NCI-H1092 treated with DMSO at 0.1 percent for 48 hours (cell line): ENCODE results near the gene PGA4.
"Not testable (repeated sequence)": the region's sequence is repeated elsewhere in the genome, so short reads cannot be mapped to it uniquely, and the experiment has no call there.

Experiments used
- DNase-seq: peaks from one replicate; lab custom pipeline; 2025; lab: John Stamatoyannopoulos, UW

The PGA4 gene

DNA sequence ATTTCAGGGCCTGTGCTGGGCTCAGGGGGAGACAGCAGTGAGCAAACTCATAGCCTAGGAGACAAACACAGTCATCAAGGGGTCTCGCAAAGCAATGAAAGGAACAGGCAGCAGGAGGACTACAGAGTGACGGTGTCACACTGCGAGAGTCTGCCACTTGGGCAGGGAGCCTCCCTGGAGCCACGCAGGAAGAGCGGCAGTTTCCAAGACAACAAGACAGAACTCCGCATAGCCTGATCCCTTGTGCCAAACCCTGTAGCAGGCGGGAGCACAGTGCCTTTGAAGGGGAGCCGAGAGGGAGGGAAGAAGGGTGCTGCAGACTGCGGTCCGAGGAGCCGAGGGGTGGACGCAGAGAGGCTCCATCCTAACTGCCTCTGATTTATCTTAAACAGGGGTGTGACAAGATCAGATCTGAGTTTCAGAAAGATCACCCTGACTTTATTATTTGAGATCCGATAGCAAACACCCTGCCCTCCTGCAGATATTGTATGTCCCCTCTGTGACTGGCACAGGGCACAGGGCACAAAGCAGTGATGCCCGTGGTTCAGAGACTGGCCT is 17.6 kb upstream of the PGA4 start:
- not testable (repeated sequence) for DNase-seq

DNA sequence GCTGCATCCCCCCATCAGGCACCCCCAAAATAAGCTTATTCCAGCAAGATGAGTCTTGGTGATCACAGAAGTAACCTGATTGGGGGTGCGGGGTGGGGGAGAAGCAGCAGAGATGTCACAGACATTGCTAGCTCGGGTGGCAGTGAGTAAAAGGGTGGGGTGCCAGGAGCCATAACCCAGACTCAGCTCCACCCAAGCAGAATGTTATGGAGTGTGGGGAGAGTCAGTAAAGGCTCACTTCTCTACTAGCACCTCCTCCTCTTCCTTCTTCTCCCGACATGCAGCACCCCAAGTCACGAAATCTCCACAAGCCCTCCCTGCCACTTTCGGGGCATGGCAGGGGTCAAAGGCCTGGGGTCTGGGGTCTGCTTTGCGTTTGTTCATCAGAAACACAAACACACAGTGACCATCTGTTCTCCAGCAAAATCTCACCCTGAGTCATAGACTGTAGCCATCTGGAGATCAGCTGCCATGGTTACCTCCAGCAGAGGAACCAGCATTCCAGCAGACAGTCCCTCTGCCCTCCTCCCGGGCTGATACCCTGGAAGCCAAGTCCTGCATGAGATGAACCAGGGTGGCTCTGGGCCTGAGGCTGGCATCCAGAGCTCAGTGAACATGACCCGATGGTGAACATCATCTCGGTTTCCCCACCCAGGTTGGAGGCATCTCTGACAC is 14.4 kb upstream of the PGA4 start:
- DNase-seq, result not testable (repeated sequence)

DNA sequence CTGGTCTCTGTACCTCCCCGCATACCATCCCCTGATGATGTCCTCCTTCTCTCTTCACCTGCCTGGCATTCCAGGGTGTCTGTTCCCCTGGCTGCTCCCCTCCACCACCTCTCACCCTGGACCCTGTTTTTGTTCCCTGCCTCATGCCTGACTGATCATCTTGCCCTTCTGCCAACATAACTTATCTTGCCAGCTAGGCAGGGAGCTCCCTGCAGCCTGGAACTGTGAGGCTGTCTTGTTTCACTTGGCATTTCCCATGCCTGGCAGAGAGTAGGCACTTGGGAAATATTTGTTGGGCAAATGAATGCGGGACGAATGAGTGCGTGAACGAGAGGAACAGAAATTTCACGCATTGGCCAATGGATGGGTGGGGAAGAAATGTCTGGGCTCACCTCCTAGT is 11.5 kb upstream of the PGA4 start:
- DNase-seq, result not testable (repeated sequence)

DNA sequence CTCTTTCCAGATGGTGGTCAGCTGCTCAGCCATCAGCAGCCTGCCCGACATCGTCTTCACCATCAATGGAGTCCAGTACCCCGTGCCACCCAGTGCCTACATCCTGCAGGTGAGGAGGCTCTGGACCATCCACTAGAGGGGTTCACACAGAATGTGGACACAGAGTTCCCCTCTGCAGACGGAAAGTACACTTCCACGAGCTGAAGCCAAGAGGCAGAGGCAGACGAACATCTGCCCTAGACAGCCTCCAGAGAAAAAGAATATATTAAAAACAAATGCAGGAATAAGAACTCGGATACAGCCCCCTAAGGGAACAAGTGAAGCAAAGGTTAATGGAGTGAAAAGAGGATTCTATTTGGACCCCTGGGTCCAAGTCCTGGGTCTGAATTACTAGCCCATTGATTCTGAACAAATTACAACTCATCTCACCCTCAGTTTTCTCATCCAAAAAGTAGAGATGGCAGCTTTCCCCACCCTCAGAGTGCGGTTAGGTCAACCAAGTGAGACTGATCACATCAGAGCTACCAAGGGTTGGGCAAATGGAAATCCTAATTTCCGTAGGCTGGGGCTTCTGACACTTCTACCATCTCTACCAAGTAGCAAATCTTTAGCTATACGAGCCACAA is 10.7 kb upstream of the PGA4 start:
- DNase-seq, result not testable (repeated sequence)

DNA sequence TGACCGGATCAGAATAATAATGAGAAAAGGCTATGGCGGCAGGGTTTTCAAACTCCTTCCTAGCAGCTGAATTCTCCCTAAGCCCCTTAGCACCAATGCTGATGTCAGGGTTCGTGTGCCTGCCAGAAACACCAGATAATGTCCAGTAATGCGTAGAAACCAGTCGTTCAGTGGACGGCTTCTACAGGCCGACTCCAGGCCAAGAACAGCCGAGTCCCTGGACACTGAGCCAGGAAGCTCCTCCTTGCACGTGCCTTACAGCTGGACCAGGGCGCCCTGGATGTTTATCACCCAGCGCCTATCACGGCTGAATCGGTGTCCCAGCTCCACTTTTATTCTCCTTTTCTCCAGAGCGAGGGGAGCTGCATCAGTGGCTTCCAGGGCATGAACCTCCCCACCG is 9.9 kb upstream of the PGA4 start:
- not testable (repeated sequence) for DNase-seq

DNA sequence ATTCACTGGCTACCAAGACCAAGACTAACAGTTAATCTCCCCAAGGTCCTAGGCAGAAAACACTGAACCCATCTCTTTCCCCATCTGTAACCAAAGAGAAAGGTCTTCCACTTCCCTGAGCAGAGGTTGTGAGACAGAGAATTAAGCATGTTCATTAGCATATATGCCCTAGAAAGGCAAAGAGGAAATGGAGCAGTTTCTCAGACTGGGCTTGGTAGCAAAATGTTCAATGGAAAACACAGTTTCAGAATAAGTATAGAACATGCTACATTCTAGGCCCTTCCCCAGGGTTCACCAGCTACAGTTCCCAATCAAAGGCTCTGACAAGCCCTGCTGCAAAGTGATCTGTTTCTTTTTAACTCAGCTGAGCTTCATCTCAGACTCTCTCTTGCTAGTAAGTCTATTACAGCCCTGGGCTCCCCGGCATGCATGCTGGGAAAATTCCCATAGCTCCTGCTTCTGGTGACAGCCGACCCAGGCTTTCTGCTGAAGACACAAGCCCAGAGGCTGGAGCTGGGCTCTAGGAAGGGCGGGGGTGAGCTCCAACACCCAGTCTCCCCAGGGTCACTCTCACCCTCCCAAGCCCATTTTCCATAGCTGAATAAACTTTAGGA is 8.3 kb upstream of the PGA4 start:
- not testable (repeated sequence) for DNase-seq

DNA sequence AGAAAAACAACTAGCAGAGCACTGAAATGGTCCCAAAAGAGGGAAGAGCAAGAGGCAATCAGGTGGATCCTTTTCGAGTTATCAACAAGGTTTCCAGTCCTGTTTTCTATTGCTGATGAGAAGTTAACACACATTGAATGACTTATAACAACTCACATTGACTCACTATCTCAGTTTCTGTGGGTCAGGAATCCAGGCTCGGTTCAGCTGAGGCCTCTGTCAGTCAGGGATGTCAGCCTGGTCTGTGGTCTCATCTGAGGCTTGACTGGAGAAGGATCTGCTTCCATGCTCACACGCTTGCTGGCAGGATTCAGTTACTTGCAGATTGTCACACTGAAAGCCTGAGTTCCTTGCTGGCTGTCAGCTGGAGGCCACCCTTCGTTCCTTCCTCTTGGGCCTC is 3.8 kb upstream of the PGA4 start:
- not testable (repeated sequence) for DNase-seq

DNA sequence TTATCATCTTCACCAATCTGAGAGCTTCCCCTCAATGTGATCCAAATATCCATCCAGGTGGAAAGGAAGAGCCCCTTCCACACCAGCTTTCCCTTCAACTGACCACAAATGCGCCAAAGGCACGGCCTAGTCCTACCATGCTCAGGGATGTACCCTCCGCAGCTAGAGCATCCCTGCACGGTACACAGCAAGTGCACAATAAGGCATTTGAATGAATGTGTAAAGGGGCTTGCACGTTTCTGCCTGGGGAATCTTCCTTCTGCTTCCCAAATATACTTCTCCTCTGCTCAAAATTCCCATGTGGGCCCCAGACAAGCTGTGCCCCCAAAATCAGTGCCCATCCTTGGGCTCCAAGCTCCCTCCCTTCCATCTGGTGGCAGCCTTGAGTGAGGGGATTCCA is 3.1 kb upstream of the PGA4 start:
- DNase-seq, result not testable (repeated sequence)

DNA sequence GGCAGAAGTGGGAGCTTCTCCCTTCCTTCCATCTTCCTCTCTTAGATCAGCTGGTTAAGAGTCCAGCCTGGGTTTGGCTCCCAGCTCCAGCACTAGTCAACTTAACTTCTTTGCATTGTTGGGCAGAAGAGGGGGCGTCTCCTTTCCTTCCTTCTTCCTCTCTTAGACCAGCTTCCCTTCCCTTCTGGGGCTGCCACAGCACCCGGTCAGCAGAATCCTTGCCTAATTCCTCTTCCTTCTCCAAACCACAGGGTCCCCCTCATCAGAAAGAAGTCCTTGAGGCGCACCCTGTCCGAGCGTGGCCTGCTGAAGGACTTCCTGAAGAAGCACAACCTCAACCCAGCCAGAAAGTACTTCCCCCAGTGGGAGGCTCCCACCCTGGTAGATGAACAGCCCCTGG is 545 bp downstream of the PGA4 start:
- not testable (repeated sequence) for DNase-seq

DNA sequence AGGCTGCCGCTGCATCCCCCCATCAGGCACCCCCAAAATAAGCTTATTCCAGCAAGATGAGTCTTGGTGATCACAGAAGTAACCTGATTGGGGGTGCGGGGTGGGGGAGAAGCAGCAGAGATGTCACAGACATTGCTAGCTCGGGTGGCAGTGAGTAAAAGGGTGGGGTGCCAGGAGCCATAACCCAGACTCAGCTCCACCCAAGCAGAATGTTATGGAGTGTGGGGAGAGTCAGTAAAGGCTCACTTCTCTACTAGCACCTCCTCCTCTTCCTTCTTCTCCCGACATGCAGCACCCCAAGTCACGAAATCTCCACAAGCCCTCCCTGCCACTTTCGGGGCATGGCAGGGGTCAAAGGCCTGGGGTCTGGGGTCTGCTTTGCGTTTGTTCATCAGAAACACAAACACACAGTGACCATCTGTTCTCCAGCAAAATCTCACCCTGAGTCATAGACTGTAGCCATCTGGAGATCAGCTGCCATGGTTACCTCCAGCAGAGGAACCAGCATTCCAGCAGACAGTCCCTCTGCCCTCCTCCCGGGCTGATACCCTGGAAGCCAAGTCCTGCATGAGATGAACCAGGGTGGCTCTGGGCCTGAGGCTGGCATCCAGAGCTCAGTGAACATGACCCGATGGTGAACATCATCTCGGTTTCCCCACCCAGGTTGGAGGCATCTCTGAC is 4.5 kb downstream of the PGA4 start:
- DNase-seq, result not testable (repeated sequence)

DNA sequence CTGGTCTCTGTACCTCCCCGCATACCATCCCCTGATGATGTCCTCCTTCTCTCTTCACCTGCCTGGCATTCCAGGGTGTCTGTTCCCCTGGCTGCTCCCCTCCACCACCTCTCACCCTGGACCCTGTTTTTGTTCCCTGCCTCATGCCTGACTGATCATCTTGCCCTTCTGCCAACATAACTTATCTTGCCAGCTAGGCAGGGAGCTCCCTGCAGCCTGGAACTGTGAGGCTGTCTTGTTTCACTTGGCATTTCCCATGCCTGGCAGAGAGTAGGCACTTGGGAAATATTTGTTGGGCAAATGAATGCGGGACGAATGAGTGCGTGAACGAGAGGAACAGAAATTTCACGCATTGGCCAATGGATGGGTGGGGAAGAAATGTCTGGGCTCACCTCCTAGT is 7.3 kb downstream of the PGA4 start:
- not testable (repeated sequence) for DNase-seq

DNA sequence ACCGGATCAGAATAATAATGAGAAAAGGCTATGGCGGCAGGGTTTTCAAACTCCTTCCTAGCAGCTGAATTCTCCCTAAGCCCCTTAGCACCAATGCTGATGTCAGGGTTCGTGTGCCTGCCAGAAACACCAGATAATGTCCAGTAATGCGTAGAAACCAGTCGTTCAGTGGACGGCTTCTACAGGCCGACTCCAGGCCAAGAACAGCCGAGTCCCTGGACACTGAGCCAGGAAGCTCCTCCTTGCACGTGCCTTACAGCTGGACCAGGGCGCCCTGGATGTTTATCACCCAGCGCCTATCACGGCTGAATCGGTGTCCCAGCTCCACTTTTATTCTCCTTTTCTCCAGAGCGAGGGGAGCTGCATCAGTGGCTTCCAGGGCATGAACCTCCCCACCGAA is 8.9 kb downstream of the PGA4 start:
- not testable (repeated sequence) for DNase-seq

DNA sequence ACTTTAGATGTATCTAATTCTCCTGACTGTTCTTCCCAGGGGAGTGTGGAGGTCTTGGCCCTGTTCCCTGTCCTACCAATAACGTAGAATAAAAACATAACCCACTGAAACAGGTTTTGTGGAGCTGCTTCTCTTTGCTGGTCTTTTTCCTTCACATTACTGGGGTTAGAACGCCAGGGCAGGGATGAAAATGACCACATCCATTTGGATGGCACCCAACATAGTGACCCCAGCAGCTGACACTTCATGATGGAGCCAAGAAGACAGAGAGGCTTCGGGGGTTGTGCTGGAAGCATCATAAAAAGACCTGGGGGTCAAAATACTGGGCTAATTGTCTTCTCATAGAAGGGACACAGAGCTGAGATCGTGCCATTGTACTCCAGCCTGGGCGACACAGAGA is 9.4 kb downstream of the PGA4 start:
- not testable (repeated sequence) for DNase-seq

DNA sequence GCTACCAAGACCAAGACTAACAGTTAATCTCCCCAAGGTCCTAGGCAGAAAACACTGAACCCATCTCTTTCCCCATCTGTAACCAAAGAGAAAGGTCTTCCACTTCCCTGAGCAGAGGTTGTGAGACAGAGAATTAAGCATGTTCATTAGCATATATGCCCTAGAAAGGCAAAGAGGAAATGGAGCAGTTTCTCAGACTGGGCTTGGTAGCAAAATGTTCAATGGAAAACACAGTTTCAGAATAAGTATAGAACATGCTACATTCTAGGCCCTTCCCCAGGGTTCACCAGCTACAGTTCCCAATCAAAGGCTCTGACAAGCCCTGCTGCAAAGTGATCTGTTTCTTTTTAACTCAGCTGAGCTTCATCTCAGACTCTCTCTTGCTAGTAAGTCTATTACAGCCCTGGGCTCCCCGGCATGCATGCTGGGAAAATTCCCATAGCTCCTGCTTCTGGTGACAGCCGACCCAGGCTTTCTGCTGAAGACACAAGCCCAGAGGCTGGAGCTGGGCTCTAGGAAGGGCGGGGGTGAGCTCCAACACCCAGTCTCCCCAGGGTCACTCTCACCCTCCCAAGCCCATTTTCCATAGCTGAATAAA is 10.5 kb downstream of the PGA4 start:
- not testable (repeated sequence) for DNase-seq

DNA sequence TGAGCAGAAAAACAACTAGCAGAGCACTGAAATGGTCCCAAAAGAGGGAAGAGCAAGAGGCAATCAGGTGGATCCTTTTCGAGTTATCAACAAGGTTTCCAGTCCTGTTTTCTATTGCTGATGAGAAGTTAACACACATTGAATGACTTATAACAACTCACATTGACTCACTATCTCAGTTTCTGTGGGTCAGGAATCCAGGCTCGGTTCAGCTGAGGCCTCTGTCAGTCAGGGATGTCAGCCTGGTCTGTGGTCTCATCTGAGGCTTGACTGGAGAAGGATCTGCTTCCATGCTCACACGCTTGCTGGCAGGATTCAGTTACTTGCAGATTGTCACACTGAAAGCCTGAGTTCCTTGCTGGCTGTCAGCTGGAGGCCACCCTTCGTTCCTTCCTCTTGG is 15.0 kb downstream of the PGA4 start:
- not testable (repeated sequence) for DNase-seq

DNA sequence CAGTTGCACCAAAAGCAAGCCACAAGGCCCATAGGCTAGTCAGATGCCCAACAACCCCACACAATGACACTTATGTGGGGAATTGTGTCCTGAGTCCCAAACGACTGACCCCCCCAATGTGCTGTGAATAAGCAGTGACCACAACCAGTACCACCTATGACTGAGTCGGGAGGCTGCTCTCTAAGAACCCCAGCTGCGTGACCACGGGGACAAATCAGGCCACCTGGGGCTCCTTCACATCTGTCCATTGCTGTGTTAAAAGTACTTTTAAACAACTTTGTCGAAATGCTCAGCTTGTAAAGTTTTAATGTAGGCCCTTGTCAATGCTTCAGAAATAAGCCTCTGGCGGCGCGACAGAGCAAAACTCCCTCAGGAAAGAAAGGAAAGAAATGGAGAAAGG is 18.1 kb downstream of the PGA4 start:
- not testable (repeated sequence) for DNase-seq

DNA sequence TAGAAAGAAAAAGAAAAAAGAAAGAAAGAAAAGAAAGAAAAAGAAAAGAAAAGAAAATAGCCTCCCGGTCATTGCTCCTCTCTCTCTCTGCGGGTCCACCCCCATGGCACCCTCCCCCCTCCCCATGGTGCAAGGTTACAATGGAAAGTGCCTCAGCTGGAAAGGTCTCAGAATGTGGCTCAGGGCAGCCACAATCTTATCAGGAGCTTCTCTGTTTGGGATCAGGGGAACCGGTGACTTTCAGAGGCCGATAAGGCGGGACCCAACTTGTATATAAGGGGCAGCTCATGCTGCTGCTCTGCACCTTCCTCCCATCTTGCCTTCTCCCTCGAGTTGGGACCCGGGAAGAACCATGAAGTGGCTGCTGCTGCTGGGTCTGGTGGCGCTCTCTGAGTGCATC is 18.7 kb downstream of the PGA4 start, which contains the start of gene PGA5:
TSS of gene PGA5 (plus strand) at position 301 of the 400 bp plus-strand sequence. CDS start at position 353, 52 bp downstream.
- not testable (repeated sequence) for DNase-seq

DNA sequence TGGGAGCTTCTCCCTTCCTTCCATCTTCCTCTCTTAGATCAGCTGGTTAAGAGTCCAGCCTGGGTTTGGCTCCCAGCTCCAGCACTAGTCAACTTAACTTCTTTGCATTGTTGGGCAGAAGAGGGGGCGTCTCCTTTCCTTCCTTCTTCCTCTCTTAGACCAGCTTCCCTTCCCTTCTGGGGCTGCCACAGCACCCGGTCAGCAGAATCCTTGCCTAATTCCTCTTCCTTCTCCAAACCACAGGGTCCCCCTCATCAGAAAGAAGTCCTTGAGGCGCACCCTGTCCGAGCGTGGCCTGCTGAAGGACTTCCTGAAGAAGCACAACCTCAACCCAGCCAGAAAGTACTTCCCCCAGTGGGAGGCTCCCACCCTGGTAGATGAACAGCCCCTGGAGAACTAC is 19.4 kb downstream of the PGA4 start:
- not testable (repeated sequence) for DNase-seq

DNA sequence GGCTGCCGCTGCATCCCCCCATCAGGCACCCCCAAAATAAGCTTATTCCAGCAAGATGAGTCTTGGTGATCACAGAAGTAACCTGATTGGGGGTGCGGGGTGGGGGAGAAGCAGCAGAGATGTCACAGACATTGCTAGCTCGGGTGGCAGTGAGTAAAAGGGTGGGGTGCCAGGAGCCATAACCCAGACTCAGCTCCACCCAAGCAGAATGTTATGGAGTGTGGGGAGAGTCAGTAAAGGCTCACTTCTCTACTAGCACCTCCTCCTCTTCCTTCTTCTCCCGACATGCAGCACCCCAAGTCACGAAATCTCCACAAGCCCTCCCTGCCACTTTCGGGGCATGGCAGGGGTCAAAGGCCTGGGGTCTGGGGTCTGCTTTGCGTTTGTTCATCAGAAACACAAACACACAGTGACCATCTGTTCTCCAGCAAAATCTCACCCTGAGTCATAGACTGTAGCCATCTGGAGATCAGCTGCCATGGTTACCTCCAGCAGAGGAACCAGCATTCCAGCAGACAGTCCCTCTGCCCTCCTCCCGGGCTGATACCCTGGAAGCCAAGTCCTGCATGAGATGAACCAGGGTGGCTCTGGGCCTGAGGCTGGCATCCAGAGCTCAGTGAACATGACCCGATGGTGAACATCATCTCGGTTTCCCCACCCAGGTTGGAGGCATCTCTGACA is 23.3 kb downstream of the PGA4 start:
- not testable (repeated sequence) for DNase-seq

DNA sequence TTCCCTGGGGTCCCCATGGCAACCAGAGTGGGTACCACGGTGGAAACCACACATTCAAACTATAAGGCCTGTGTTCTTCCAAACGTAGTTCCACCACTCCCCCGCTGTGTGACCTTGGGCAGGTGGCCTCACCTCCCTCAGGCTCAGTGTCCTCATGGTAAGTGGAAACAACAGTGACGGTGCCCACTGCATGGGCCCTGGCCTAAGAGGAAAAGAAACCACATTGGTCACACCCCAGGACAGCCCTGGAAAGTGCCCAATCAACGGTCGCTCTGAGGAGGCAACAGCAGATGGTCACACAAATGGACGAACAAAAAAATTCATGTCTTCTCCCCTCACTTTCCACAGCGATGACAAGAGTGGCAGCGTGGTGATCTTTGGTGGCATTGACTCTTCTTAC is 25.9 kb downstream of the PGA4 start:
- not testable (repeated sequence) for DNase-seq

DNA sequence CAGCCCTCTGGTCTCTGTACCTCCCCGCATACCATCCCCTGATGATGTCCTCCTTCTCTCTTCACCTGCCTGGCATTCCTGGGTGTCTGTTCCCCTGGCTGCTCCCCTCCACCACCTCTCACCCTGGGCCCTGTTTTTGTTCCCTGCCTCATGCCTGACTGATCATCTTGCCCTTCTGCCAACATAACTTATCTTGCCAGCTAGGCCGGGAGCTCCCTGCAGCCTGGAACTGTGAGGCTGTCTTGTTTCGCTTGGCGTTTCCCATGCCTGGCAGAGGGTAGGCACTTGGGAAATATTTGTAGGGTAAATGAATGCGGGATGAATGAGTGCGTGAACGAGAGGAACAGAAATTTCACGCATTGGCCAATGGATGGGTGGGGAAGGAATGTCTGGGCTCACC is 27.1 kb downstream of the PGA4 start:
- not testable (repeated sequence) for DNase-seq
